HT1080 (cell line): ENCODE results near the gene MYRFL. TPM values are rescaled to one million over a fixed set of nuclear protein-coding genes. Genes with fewer than 3 reads are reported as not detected.
"Not testable (repeated sequence)": the region's sequence is repeated elsewhere in the genome, so short reads cannot be mapped to it uniquely, and the experiment has no call there.

Experiments
- DNase-seq: peaks from one replicate; pipeline ENCODE4 v3.0.0-alpha.2; 2015; ENCODE audit warnings: low read depth
- polyA plus RNA-seq, 2 experiments: library from polyadenylated mRNA; depleted of rRNA; stranded (reverse); fragments of >200 nt; gene quantifications; 2 replicates each; pipeline ENCODE4 v1.2.3, GENCODE V29; 2015
- total RNA-seq: library from RNA; depleted of rRNA; stranded (reverse); fragments of >200 nt; shearing (Covaris generic); gene quantifications from 2 replicates; pipeline ENCODE4 v1.2.3, GENCODE V29; 2014; rRNA removed

The MYRFL gene
- not detected in 2 replicates for total RNA-seq
- polyA plus RNA-seq (2015; cell fraction: cytosol; rRNA removed) = not detected in 2 replicates
- not detected in 2 replicates for polyA plus RNA-seq (2015; cell fraction: nucleus; rRNA removed)

DNA sequence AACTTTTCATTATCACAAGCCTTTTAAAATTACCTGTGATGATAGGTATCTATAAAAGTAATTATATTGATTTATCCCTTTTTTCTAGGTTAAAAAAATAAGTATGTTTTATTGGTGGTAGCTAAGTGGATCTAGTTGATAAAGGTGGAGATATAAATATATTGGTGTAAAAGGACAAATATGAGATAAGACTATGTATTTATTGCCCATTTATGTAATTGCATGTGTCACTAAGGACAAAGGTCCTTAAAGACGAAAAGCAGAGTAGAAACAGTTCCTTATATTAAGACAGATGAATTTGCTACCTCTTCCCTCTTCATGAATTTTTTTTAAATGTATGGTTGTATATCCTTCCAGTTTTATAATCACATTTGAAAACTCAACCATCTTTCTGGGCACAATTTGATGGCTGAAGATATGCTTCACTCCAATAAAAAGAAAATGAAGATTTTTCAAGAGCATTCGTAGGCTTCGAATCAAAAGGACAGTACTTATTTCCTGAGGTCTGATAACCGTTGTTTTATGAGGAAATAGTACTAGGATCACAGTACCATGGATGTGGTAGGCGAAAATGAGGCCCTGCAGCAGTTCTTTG lies at the start of gene MYRFL:
Gene MYRFL, plus strand, starts transcription at position 262 of the 595 bp plus-strand sequence. Its CDS starts 291 bp downstream, at position 553.
- no peak for DNase-seq

DNA sequence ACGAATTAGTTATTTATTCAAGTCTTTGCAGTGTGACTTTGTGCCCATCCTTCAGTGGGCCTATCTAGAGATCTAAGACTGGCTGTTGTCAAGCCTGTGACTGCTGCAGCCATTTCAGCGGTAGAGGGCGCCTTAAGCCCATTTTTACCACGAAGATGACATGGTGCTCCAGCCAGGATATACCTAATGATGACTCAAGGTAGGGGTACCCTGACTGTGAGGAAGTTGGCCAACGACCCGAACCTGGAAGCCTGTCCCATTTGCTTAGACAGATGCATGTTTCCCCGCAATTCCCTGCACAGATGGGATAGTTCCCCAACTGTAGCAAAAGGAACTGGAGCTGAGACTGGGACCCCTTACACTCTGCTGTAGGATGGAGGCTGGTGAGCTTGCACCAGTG lies 45.1 kb upstream of the MYRFL start:
- DNase-seq = peak; percentile 79

DNA sequence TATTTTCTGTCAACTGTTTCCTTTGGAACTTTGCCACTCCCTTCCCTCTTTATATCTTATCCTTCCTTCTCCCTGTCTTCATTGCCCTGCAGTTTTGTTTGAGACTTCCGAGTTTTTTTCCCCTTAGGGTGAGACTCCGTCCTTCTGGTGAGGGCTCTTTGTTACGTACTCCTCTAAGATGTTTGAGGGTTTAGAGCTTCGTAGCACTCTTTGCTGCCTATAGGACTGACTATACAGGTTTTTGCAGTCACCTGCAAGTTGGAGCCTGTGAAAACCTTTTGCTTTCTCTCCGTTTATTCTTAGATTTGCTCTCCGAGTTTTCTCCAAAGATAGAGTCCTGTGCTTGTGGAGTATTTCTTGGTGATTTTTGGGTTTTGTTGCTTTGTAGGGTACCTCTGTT lies 41.7 kb upstream of the MYRFL start:
- DNase-seq = no peak

DNA sequence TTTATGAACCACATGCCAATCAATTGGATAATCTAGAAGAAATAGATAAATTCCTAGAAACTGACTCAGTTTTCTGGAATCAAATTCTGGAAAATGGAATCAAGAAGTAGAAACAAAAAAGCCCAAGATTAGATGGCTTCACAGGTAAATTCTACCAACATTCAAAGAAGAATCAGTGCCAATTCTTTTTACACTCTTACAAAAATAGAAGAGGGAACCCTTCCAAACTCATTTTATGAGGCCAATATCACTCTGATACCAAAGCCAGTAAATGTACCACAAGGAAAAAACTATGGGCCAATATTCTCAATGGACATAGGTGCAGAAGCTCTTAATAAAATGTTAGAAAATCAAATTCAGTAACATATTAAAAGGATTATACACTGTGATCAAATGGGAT lies 35.7 kb upstream of the MYRFL start:
- no peak for DNase-seq

DNA sequence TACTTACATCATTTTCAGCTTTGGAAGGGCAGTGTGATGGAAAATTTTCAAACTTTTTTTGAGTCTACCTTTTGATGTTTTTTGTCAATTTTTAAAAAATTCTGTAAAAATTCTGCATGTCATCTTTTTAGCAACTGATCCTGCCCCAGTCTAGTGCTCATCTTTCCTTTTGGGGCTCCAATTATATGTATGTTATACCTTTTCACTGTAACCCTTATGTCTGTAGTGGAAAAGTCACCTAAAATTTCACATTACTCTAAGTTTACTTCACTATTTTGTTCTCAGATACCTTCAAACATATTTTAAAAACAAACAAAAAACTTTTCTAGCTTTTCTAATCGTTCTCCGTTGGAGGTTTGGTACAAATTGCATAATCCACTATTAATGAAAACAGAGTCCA lies 32.5 kb upstream of the MYRFL start:
- no peak for DNase-seq

DNA sequence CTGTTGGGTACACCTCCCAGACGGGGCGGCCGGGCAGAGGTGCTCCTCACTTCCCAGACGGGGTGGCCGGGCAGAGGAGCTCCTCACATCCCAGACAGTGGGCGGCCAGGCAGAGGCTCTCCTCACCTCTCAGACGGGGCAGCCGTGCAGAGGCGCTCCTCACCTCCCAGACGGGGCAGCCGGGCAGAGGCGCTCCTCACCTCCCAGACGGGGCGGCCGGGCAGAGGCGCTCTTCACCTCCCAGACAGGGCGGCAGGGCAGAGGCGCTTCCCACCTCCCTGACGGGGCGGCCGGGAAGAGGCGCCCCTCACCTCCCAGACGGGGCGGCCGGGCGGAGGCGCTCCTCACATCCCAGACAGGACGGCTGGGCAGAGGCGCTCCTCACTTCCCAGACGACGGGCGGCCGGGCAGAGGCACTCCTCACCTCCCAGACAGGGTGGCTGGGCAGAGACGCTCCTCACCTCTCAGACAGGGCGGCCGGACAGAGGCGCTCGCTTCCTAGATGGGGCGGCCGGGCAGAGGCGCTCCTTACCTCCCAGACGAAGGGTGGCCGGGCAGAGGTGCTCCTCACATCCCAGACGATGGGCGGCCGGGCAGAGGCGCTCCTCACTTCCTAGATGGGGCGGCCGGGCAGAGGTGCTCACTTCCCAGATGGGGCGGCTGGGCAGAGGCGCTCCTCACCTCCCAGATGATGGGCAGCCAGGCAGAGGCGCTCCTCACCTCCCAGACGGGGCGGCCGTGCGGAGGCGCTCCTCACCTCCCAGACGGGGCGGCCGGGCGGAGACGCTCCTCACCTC lies 17.7 kb upstream of the MYRFL start:
- not testable (repeated sequence) for DNase-seq

DNA sequence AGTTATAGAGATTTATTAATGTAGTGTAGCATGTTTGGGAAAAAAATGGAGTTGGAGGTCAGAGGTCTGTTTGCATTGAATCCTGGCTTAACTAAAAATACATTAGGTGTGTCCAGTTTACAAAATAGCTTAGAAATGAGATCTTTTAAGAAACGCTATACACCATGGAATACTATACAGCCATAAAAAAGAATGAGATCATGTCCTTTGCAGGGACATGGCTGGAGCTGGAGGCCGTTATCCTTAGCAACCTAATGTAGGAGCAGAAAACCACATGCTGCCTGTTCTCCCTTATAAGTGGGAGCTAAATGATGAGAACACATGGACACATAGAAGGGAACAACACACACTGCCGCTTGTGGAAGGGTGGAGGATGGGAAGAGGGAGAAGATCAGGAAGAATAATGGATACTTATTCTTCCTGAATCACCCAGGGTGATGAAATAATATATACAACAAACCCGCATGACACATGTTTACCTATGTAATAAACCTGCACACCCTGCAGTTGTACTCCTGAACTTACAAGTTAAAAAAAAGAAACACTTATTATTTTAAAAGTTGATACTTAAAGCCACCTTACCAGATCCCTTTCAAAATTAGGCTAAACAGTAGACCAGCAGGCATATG lies 14.0 kb upstream of the MYRFL start:
- no peak for DNase-seq

DNA sequence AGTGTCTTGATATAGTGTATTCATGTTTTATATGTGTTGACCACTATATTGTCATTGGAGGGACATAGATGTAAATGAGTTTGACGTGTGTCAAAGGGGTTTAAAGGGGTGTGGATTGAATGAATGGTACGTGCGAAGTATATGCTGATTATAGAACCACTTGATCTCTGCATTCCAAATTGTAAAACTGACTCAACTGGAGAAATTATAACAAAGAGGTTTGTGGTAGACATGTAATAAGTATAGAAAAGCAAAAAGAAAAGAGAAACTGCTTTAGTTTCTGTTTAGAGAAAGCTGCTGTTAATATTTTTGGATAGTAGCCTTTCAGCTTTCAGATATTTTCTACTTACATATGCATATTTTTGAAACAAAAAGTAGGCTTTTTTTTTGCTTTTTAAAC lies 8.9 kb upstream of the MYRFL start:
- no peak for DNase-seq

DNA sequence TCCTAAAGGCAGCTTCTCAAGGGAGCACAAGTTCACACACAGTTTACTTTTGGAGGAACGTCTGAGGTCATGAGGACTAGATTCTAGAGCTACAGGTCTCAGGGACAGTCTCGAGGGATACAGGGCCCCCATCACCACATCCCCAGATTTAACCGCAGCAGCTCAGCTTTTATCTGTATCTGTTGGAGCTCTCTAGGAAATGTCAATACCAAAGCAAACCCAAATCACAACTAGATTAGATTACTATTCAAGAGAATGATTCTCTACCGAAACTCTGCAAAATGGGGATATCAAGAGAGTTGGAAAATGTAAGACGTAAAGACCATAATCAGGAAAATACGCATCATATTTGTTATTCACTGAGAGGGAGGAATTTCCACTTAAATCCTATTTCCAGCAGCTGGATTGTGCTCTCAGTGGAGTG lies 4.0 kb upstream of the MYRFL start:
- DNase-seq = no peak

DNA sequence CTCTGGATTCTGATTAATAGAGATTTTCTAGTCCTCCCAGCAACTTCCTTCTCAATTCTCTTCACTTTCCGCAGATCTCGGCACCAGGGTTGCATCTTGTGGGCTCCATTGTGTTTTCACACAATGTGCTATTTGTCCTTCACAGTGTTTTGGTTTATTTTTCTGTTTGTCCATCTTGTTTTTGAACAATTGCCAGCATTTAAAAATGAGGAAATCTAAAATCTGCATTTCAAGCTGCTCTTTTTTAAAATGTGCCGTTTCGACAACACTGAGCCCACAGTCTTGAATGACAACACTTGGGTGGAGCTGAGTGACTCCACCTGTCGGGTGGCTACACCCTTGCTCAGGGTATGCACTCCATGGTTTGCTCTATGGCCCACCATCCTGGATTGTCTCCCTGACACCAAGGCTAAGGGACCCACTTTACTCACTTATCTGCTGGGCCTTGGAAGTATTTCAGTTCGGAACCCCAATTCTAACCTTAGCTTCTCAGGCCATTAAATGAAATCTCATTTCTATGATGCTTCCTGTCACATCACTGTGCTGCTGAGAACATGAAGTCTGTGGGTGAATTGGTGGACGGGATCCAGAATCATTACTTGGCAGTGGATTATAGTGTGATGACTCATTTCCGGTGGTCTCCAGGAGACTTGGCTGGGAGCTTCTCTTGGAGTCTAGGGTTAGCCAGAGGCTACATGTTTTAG lies 3.4 kb upstream of the MYRFL start:
- peak; percentile 93 for DNase-seq

DNA sequence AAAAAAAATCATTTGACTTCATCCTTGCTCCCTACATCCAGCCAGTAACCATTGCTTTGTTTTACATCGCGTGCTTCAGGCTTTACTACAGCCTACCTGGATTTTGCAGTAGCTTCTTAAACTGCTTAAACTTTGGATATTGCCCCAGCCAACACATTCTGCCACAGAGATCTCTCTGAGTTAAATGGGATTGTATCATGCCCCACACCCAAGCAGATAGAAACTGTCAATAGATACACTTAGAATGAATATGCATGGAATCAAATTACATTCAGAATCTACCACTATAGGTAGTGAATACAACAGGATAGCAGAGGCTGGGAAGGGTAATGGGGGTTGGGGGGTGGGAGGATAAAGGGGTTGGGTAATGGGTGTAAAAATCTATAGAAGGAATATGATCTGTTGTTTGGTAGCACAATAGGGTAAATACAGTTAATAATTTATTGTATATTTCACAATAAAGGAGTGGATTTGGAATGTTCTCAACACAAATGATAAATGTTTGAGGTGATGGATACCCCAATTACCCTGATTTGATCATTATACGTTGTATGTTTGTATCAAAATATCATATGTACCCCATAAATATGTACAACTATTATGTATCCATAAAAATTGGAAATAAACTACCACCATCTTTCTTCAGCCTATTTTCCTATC lies 2.7 kb upstream of the MYRFL start:
- no peak for DNase-seq

DNA sequence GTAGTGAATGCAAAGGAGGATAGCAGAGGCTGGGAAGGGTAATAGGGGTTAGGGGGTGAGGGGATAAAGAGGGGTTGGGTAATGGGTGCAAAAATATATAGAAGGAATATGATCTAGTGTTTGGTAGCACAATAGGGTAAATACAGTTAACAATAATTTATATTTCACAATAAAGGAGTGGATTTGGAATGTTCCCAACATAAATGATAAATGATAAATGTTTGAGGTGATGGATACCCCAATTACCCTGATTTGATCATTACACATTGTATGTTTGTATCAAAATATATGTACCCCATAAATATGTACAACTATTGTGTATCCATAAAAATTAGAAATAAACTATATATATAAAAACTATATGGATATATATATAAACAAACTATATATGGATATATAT lies 999 bp upstream of the MYRFL start:
- DNase-seq = no peak

DNA sequence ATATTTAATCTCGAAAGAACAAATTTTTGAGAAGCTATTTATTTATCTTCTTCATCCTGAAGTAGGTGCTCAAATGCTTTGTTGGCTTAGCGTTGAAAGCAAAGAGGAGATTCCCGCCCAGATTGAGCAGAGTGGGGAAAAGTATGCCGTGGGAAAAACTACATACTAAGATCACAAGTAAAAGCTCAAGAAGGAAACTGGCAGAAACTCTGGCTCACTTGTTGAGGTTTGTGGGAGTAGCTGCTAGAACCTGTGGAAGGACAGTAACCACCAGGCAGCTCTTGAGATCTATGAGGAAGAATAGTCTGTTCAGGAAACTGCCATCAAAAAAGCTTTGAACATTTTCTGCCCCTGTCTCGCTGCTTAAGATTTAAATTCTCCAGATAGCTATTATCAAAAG lies 3.9 kb downstream of the MYRFL start:
- no peak for DNase-seq

DNA sequence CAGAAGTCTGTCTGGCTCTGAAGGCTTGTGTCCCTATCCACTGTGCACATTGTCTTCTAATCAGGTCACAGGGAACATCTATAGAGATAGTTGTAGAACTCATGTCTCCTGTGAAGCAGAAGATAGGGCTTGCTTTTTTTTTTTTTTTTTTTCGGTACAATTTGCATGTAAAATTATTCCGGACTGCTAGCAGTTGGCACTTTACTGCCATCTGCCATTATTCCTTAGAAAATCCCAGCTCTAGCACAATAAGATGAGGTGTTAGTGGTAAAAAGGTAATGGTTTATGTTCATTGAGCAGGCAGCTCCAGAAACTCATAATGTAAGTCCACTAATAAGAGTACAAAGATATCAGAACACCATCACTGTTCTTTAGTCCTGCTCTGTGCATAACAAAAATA lies 8.7 kb downstream of the MYRFL start:
- no peak for DNase-seq

DNA sequence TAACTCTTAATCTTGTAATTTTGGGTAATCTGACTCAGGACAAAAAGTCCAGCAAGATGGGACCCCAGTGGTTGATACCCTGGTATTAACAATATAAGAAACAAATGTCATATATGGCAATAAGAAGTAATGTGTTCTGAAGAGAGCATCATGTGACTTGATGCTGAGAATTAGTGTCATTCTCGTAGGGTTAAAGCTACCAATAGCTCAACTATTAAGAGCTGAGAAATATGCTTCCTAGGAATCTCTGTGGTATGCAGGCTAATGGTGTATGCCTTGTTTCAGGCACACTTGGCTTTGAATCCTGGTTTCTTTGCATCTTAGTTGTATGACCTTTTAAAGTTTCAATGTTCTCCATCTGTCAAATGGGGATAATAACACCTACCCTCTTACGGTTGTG lies 9.1 kb downstream of the MYRFL start:
- DNase-seq = no peak

DNA sequence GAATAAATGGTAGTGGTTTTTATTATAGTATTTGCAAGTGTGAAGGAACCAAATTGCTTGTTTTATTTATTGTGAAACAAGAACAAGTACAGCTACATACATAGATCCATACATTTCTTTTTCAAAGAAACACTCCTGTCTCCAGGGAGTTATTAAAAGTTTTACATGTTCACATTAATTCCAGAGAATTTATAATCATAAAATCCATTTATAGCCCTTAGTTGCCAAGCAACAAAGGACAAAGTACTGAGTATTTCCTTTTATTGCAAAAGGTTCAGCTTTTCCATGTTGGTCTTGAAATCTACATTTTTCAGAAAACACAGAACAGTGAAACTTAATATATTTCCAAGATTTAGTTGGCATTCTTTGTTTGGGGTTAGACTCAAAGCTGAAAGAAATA lies 9.5 kb downstream of the MYRFL start:
- DNase-seq = no peak

DNA sequence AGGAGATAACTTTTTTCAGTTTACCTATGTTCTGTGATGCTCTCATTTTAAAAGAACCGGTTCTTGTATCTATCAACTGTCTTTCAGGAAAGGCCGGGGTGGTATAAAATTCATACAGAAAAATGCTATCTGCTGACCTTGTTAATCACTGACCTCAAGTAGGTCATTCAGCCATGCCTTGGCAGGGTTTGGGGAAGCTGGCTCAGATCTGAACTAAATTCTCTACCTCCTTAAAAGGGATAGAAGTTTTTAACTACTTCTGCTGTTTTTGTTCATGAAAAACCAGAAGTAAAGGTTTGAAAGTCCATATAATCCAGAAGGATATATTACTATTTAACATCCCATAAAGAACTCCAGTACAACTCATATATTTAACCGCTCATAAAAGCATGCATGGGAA lies 10.1 kb downstream of the MYRFL start:
- no peak for DNase-seq

DNA sequence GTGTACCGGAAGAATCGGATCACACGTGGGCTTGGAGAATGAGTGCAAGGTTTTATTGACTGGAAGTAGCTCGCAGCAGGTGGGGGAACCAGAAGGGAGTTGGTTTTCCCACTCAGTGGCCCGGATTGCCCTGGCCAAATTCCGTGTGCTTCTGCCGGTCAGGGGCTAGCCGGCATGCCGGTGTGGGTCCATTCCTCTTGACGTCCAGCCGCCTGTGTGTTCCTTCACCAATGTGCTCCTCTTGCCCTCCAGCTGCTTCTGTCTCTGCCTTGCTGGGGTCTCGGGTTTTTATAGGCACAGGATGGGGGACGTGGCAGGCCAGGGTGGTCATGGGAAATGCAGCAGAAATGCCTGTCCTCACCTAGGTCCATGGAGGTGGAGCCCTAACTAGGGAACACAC lies 11.0 kb downstream of the MYRFL start:
- no peak for DNase-seq

DNA sequence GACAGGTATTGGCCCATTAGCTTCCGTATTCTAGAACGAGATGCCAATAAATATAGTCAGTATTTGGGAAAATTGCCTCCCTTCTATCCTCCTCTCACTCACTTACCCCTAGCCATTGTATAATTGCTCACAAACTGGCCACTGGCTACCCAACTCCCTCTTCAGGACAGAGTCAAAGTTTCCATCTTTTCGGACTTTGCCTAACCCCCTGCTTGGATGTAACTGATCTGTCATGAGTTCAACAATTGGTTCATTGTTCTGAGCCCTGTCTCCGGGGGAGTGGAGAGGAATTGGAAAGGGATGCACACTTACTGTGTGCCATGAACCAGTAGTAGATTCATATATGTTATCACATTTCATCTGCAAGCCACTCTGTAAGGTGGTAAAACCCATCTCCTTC lies 12.2 kb downstream of the MYRFL start:
- peak; percentile 39 for DNase-seq

DNA sequence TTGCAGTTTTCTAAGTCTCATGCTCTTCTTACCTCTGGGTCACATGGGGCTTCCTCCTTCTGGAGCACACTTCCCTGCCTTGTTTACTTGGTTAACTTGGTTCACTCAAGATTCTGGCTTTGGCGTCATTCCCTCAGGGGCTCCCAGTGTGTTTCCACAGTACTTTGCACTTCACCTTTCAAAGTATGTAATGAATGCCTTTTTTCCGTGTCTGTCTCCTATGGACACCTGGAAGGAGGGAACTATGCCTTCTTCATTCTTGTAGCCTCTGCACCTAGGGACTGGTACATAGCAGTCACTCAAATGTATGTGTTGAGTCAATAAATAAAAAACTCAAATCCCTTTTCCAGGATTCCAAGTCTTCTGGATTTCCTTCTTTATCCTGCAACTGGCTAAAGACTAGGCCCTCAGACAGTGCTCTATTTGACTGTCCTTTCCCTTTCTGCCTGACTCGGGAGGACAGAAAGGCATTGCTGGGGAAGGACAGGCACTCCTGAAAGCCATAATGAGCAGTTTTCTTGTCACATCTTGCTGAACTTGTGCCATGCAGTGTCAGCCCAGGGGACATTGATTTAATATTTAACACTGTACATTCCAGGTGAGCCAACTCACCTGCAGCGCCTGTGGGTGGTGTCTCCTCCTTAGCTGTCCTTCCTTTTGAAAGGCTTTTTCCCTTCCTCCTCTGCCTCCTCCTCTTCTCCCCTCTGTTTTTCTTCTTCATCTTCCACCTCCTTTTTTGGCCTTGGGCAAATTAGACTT lies 12.8 kb downstream of the MYRFL start:
- no peak for DNase-seq

DNA sequence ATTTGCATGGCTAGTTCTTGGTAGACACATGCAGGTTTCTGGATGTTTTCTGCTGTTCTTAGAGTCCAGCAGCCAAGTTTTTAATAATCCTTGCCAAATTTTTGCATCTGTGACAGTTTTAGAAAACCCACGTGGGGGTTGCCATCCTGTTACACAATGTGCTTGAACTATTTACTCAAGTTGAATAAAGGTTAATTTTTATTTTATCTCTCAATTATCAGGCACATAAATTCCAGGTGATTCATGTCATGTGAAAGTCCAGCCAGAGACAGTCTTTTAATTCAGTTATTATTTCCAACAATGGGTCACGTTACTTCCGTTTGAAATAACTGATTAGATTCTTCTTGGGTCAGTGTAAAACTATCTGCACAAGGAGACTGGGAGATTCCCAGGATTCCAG lies 15.7 kb downstream of the MYRFL start:
- no peak for DNase-seq
